KMS-11 (cell line): ENCODE data around the gene RIPOR2.

Experiments used
- H2AFZ ChIP-seq: fragments of 200-600 bp; sonication (generic); 2 replicates; pipeline ENCODE4 v1.6.1; 2016; ENCODE audit warnings: antibody characterized with exemption, mixed run types, low read depth
- H3K27ac ChIP-seq: fragments of 200-600 bp; sonication (generic); 2 replicates; pipeline ENCODE4 v1.6.1; 2016; ENCODE audit warnings: mild to moderate bottlenecking, mixed run types
- H3K27me3 ChIP-seq: fragments of 200-600 bp; sonication (generic); 2 replicates; pipeline ENCODE4 v1.6.1; 2017; ENCODE audit warnings: mild to moderate bottlenecking, low read depth, mixed run types, moderate library complexity; ENCODE audit not compliant: insufficient read depth
- H3K36me3 ChIP-seq: fragments of 200-600 bp; sonication (generic); 2 replicates; pipeline ENCODE4 v1.6.1; 2017; ENCODE audit warnings: mild to moderate bottlenecking, mixed run types; ENCODE audit not compliant: insufficient read depth
- H3K4me1 ChIP-seq: fragments of 200-600 bp; sonication (generic); 2 replicates; pipeline ENCODE4 v1.6.1; 2016; ENCODE audit warnings: mild to moderate bottlenecking, low read depth, mixed run types; ENCODE audit not compliant: poor library complexity, severe bottlenecking
- H3K4me2 ChIP-seq: fragments of 200-600 bp; sonication (generic); 2 replicates; pipeline ENCODE4 v1.7.0; 2016; ENCODE audit warnings: mild to moderate bottlenecking, mixed run types
- H3K4me3 ChIP-seq: fragments of 200-600 bp; sonication (generic); IDR thresholded peaks from 2 replicates; pipeline ENCODE4 v1.6.1; 2017; ENCODE audit warnings: low read depth, low read length, mixed read lengths; ENCODE audit not compliant: insufficient read depth
- H3K79me2 ChIP-seq: fragments of 200-600 bp; sonication (generic); 2 replicates; pipeline ENCODE4 v1.6.1; 2016; ENCODE audit warnings: low read depth, mixed run types; ENCODE audit not compliant: insufficient read depth
- H3K9ac ChIP-seq: fragments of 200-600 bp; sonication (generic); 2 replicates; pipeline ENCODE4 v1.6.1; 2016; ENCODE audit warnings: mild to moderate bottlenecking, mixed run types
- H4K20me1 ChIP-seq: fragments of 200-600 bp; sonication (generic); 2 replicates; pipeline ENCODE4 v1.6.1; 2016; ENCODE audit warnings: mild to moderate bottlenecking, mixed run types; ENCODE audit not compliant: insufficient read depth
- CTCF ChIP-seq: fragments of 200-600 bp; sonication (generic); conservative IDR thresholded peaks from 2 replicates; pipeline ENCODE4 v1.6.1; 2017; ENCODE audit warnings: low read depth, mild to moderate bottlenecking, antibody characterized with exemption, low read length, moderate library complexity, mixed read lengths

The RIPOR2 gene

GRCh38 chr6:24922814-24923213 is 12.9 kb downstream of the RIPOR2 start:
- Histone ChIP-seq H3K9ac (no peak overlapping the region), H3K4me3 (no peak overlapping the region), H3K4me1 (no peaks in the 10 kb centered on the region), H3K79me2 (no peaks in the 10 kb centered on the region), H3K4me2 (no peak overlapping the region), H3K36me3 (no peaks in the 10 kb centered on the region), H4K20me1 (no peaks in the 10 kb centered on the region), H3K27me3 (no peaks in the 10 kb centered on the region), H2AFZ (no peak overlapping the region), H3K27ac (no peak overlapping the region)
- TF ChIP-seq CTCF, result no peak

- no peak for TF ChIP-seq CTCF
- Histone ChIP-seq H3K27ac (no peak overlapping the region), H3K4me1 (no peaks in the 10 kb centered on the region), H4K20me1 (no peaks in the 10 kb centered on the region), H3K79me2 (no peaks in the 10 kb centered on the region), H2AFZ (no peak overlapping the region), H3K27me3 (no peaks in the 10 kb centered on the region), H3K4me3 (no peak overlapping the region), H3K36me3 (no peaks in the 10 kb centered on the region), H3K4me2 (no peak overlapping the region), H3K9ac (no peak overlapping the region)
Observed at GRCh38 chr6:24922170-24922569, 13.6 kb downstream of the RIPOR2 start.

- Histone ChIP-seq H2AFZ (no peak overlapping the region), H3K36me3 (no peaks in the 10 kb centered on the region), H3K4me3 (no peak overlapping the region), H3K27ac (no peak overlapping the region), H3K79me2 (no peaks in the 10 kb centered on the region), H3K9ac (no peak overlapping the region), H3K27me3 (no peaks in the 10 kb centered on the region), H3K4me1 (no peaks in the 10 kb centered on the region), H3K4me2 (no peak overlapping the region), H4K20me1 (no peaks in the 10 kb centered on the region)
- TF ChIP-seq CTCF, result no peak
Observed at GRCh38 chr6:24920136-24920535, 15.6 kb downstream of the RIPOR2 start.

GRCh38 chr6:24919056-24919892 is 16.5 kb downstream of the RIPOR2 start:
- Histone ChIP-seq H3K79me2 (no peaks in the 10 kb centered on the region), H3K9ac (no peak overlapping the region), H3K27me3 (no peaks in the 10 kb centered on the region), H3K4me2 (no peak overlapping the region), H2AFZ (no peak overlapping the region), H3K36me3 (no peaks in the 10 kb centered on the region), H3K27ac (no peak overlapping the region), H3K4me3 (no peak overlapping the region), H4K20me1 (no peaks in the 10 kb centered on the region), H3K4me1 (no peaks in the 10 kb centered on the region)
- no peak for TF ChIP-seq CTCF
